Measurements from ENCODE around the gene CAMKMT.

DNA sequence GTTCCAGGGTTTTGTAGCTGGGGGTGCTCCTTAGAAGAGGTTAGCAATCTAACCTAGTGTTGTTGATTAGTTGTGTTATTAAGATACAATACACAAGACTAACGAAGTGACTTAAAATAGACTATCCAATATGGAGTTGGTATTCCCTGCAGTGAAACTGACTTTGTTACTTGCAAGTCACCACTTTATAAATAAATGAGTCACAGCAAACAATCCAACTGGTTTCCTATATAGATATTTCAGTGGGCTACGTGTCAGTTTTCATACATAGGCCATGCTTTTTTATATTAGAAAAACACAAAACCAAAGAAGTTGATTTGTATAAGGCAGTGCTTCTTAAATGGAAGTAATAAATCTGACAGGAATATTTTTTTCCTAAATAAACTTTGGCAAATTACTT lies 274.0 kb downstream of the CAMKMT start:
- TF ChIP-seq, protein P1, sequence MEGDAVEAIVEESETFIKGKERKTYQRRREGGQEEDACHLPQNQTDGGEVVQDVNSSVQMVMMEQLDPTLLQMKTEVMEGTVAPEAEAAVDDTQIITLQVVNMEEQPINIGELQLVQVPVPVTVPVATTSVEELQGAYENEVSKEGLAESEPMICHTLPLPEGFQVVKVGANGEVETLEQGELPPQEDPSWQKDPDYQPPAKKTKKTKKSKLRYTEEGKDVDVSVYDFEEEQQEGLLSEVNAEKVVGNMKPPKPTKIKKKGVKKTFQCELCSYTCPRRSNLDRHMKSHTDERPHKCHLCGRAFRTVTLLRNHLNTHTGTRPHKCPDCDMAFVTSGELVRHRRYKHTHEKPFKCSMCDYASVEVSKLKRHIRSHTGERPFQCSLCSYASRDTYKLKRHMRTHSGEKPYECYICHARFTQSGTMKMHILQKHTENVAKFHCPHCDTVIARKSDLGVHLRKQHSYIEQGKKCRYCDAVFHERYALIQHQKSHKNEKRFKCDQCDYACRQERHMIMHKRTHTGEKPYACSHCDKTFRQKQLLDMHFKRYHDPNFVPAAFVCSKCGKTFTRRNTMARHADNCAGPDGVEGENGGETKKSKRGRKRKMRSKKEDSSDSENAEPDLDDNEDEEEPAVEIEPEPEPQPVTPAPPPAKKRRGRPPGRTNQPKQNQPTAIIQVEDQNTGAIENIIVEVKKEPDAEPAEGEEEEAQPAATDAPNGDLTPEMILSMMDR (IDR thresholded peaks at IDR 0.05), result no peak
- TF ChIP-seq POLR2A (IDR thresholded peaks at IDR 0.05), result no peak
